PFSK-1 (cell line): ENCODE data around the gene GNAS-AS1.

Experiments used
- FOXP2 ChIP-seq: optimal IDR thresholded peaks from 2 replicates; pipeline ENCODE3; 2011; ENCODE audit warnings: borderline replicate concordance, control low read depth, inconsistent platforms; ENCODE audit not compliant: insufficient read depth; ENCODE audit errors: extremely low read length, extremely low read depth
- POLR2AphosphoS5 ChIP-seq: IDR thresholded peaks from 2 replicates; pipeline ENCODE4 v1.6.1; 2012; ENCODE audit warnings: low read depth, mild to moderate bottlenecking, control low read depth, low read length, moderate library complexity
- SIN3A ChIP-seq: IDR thresholded peaks from 2 replicates; pipeline ENCODE4 v1.6.1; 2012; ENCODE audit warnings: mild to moderate bottlenecking, low read length, moderate library complexity, borderline replicate concordance; ENCODE audit not compliant: insufficient read depth
- TAF1 ChIP-seq: IDR thresholded peaks from 2 replicates; pipeline ENCODE4 v1.6.1; 2012; ENCODE audit warnings: low read length, control low read depth, borderline replicate concordance; ENCODE audit not compliant: insufficient read depth
- TF ChIP-seq, protein P1 (sequence below), 2 experiments: IDR thresholded peaks; 2 replicates each; pipeline versions ENCODE4 v1.6.1 to v1.8.0; 2011 to 2012; ENCODE audit warnings: low read depth in 2 of 2, low read length in 2 of 2, control low read depth in 1 of 2, inconsistent platforms in 1 of 2, mild to moderate bottlenecking in 1 of 2, moderate library complexity in 1 of 2; ENCODE audit not compliant: insufficient read depth in 1 of 2

Gene GNAS-AS1

DNA sequence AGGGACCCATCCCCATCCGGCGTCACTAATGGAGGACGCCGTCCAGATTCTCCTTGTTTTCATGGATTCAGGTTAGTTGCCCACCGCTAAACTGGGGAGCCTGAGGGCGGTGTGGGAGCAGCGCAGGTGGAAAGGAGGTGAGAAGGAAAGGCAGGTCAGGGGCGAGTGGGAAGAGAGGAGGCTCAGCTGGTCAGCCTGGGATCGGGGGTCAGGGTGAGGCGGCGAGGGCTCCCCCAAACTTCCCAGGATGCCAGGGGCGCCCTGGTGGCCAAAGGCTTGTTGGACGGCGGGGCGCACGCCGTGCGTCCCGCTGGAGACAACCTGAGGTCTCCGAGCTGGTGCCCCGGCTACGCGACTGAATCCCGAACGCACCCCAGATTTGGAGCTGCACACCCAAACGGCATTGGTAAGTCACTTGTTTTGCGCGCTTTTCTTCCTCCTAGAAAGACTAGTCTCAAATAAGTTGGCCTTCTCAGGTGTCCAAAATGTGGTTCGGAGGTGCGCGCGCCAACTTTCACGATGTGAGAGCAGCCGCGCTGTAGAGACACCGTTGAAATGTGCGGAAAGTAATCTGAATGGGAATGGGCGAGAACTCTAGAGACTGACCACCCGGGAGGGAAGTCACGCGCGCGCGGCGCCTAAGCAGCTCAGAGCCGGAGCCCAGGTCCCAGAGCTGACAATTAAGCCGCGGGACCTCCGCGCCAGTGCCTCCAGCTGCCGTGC lies 9.7 kb downstream of the GNAS-AS1 start:
- no peak for TF ChIP-seq POLR2AphosphoS5

DNA sequence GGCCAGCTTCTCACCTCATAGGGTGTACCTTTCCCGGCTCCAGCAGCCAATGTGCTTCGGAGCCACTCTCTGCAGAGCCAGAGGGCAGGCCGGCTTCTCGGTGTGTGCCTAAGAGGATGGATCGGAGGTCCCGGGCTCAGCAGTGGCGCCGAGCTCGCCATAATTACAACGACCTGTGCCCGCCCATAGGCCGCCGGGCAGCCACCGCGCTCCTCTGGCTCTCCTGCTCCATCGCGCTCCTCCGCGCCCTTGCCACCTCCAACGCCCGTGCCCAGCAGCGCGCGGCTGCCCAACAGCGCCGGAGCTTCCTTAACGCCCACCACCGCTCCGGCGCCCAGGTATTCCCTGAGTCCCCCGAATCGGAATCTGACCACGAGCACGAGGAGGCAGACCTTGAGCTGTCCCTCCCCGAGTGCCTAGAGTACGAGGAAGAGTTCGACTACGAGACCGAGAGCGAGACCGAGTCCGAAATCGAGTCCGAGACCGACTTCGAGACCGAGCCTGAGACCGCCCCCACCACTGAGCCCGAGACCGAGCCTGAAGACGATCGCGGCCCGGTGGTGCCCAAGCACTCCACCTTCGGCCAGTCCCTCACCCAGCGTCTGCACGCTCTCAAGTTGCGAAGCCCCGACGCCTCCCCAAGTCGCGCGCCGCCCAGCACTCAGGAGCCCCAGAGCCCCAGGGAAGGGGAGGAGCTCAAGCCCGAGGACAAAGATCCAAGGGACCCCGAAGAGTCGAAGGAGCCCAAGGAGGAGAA lies 10.5 kb downstream of the GNAS-AS1 start:
- no peak for TF ChIP-seq POLR2AphosphoS5
- TF ChIP-seq SIN3A: no peak
- TF ChIP-seq, protein P1, sequence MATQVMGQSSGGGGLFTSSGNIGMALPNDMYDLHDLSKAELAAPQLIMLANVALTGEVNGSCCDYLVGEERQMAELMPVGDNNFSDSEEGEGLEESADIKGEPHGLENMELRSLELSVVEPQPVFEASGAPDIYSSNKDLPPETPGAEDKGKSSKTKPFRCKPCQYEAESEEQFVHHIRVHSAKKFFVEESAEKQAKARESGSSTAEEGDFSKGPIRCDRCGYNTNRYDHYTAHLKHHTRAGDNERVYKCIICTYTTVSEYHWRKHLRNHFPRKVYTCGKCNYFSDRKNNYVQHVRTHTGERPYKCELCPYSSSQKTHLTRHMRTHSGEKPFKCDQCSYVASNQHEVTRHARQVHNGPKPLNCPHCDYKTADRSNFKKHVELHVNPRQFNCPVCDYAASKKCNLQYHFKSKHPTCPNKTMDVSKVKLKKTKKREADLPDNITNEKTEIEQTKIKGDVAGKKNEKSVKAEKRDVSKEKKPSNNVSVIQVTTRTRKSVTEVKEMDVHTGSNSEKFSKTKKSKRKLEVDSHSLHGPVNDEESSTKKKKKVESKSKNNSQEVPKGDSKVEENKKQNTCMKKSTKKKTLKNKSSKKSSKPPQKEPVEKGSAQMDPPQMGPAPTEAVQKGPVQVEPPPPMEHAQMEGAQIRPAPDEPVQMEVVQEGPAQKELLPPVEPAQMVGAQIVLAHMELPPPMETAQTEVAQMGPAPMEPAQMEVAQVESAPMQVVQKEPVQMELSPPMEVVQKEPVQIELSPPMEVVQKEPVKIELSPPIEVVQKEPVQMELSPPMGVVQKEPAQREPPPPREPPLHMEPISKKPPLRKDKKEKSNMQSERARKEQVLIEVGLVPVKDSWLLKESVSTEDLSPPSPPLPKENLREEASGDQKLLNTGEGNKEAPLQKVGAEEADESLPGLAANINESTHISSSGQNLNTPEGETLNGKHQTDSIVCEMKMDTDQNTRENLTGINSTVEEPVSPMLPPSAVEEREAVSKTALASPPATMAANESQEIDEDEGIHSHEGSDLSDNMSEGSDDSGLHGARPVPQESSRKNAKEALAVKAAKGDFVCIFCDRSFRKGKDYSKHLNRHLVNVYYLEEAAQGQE (IDR thresholded peaks at IDR 0.05; ENCODE audit: insufficient read depth in 1 of 2, low read depth in 2 of 2, low read length in 2 of 2): no peak
- TF ChIP-seq TAF1: no peak
- TF ChIP-seq FOXP2: no peak

DNA sequence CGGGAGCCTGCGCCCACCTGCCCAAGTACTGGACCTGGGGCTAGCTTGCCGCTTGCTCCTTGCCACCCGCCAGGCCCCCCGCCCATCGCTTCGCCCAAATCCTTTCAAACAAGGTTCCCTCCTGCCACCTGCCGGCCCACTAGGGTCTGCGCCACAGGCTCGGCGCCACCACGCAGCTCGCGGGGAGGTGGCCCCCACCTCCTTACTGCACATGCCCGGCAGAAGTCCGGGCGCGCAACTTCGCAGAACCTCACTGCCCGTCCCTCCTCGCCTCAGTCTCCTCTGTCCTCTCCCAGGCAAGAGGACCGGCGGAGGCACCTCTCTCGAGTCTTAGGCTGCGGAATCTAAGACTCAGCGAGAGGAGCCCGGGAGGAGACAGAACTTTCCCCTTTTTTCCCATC lies 11.2 kb downstream of the GNAS-AS1 start:
- TF ChIP-seq FOXP2: no peak

DNA sequence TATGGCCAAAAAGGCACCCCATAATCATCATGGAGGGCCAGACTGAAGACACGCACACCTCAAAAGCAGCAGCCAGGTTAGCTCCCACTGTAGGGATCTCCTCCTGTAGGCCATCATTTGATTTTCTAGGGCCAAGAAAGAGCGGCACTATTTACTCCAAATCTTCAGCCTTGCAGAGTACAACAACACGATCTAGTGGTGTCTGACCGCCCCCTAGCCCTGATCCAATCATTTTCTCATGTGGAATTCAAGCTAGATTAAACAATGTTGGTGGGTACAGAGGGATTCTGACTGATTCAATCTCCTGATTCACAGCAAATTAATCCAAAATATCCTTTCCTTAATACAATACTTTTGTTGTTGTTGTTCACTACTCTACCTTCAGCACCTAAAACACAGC lies 12.5 kb downstream of the GNAS-AS1 start:
- TF ChIP-seq TAF1 (no peak), SIN3A (no peak), POLR2AphosphoS5 (no peak)
- TF ChIP-seq, protein P1 (IDR thresholded peaks at IDR 0.05; ENCODE audit: insufficient read depth in 1 of 2, low read depth in 2 of 2, low read length in 2 of 2): no peak

DNA sequence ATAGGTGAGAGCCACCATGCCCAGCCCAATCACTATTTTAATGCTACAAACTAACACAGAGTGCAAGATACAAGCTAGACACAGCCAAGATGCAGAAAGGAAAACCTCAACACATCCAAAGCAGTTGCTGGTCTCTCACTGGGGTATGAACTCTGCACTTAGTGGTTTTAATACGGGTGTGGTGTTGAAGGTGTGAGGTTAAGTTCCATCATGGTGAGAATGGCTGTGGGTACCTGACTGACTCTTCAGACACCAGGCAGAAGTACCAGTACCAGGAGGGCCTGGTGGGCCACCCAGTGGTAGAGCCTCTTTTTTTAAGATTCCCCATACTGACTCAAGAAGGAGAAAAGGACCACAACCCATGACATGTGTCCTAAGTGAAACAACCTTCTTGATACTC lies 13.0 kb downstream of the GNAS-AS1 start:
- TF ChIP-seq FOXP2 (no peak), SIN3A (no peak), TAF1 (no peak), POLR2AphosphoS5 (no peak)
- TF ChIP-seq, protein P1 (IDR thresholded peaks at IDR 0.05; ENCODE audit: insufficient read depth in 1 of 2, low read depth in 2 of 2, low read length in 2 of 2): no peak

DNA sequence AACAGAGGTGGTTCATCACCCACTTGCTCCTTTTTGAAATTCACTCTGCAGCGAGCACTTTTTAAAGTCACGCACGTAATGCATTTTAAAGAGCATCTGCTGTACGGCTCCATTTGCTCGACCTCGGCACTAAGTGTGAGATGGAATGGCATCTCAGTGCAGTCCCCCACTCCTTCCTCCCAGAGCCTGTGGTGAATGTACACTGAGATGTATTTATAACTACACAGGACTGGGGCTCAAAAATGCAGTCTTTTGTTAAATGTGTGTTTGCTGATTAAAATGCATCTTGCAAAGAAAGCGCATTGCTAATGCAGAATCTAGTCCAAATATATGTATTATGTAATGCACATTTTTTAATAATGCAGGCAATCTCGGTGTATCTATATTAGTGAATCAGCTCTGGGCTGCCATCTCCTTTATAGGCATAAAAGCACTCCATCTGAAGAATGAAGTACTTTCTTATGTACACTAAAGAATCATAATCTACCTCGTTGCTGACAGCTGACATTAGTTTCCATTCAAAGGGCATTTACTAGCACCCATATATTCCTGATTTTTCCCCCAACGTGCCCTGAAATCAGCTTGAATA lies 14.0 kb downstream of the GNAS-AS1 start:
- TF ChIP-seq, protein P1 (IDR thresholded peaks at IDR 0.05; ENCODE audit: insufficient read depth in 1 of 2, low read depth in 2 of 2, low read length in 2 of 2): no peak
- TF ChIP-seq POLR2AphosphoS5: no peak
- TF ChIP-seq TAF1: no peak
- no peak for TF ChIP-seq SIN3A
- TF ChIP-seq FOXP2: no peak
